HEK293T (cell line): ENCODE measurements around the gene GALNT11.

Experiments used
- BHLHE40 ChIP-seq: fragments of 450-650 bp; IDR thresholded peaks from 2 replicates; pipeline ENCODE4 v1.6.1; 2016; ENCODE audit warnings: mild to moderate bottlenecking, moderate library complexity, borderline replicate concordance
- CTBP1 ChIP-seq: fragments of 450-650 bp; IDR thresholded peaks from 2 replicates; pipeline ENCODE4 v1.6.1; 2016; ENCODE audit warnings: borderline replicate concordance
- ELF4 ChIP-seq: fragments of 450-650 bp; IDR thresholded peaks from 2 replicates; pipeline ENCODE4 v1.6.1; 2017; ENCODE audit warnings: antibody characterized with exemption
- FOXA1 ChIP-seq: fragments of 450-650 bp; IDR thresholded peaks from 2 replicates; pipeline ENCODE4 v1.6.1; 2016; ENCODE audit warnings: mild to moderate bottlenecking
- FOXK2 ChIP-seq: fragments of 450-650 bp; IDR thresholded peaks from 2 replicates; pipeline ENCODE4 v1.6.1; 2016; ENCODE audit warnings: mild to moderate bottlenecking
- FOXM1 ChIP-seq: fragments of 450-650 bp; IDR thresholded peaks from 2 replicates; pipeline ENCODE4 v1.6.1; 2017; ENCODE audit warnings: mild to moderate bottlenecking, borderline replicate concordance
- L3MBTL2 ChIP-seq: fragments of 450-650 bp; conservative IDR thresholded peaks from 2 replicates; pipeline ENCODE4 v1.6.1; 2016; ENCODE audit warnings: mild to moderate bottlenecking
- LEF1 ChIP-seq: fragments of 450-650 bp; IDR thresholded peaks from 2 replicates; pipeline ENCODE4 v1.6.1; 2017; ENCODE audit warnings: mild to moderate bottlenecking, borderline replicate concordance
- NFRKB ChIP-seq: fragments of 450-650 bp; IDR thresholded peaks from 2 replicates; pipeline ENCODE4 v1.6.1; 2016; ENCODE audit warnings: mild to moderate bottlenecking, moderate library complexity
- SP1 ChIP-seq: fragments of 450-650 bp; IDR thresholded peaks from 2 replicates; pipeline ENCODE4 v1.6.1; 2017
- SUZ12 ChIP-seq: fragments of 450-650 bp; IDR thresholded peaks from 2 replicates; pipeline ENCODE4 v1.6.1; 2016; ENCODE audit warnings: mild to moderate bottlenecking
- TARDBP ChIP-seq: fragments of 450-650 bp; IDR thresholded peaks from 2 replicates; pipeline ENCODE4 v1.6.1; 2016
- ZNF384 ChIP-seq: fragments of 450-650 bp; IDR thresholded peaks from 2 replicates; pipeline ENCODE4 v1.6.1; 2016

DNA sequence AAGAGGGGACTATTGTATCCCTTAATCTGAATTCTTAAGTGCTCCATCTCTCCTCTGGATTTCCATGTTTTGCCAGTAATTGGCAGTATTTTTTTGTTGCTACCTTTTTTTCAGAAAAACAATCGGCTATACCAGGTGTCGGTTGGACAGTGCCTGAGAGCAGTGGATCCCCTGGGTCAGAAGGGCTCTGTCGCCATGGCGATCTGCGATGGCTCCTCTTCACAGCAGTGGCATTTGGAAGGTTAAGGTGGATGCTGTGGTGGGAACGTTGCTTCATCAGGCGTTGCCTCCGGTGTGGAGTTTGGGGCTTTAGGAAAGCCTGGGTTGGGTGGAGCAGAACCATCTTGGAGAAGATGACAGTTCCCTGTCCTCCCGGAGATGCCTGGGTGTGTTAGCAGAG lies 96.0 kb downstream of the GALNT11 start:
- TF ChIP-seq ZNF384 (no peak), CTBP1 (no peak), SP1 (no peak), TARDBP (no peak), FOXM1 (no peak), BHLHE40 (no peak), ELF4 (no peak), FOXA1 (no peak), FOXK2 (no peak), LEF1 (no peak), L3MBTL2 (no peak), SUZ12 (no peak), NFRKB (no peak)
